GM08714 (cell line): ENCODE measurements around the gene THAP4.
"Not testable (repeated sequence)": the region's sequence is repeated elsewhere in the genome, so short reads cannot be mapped to it uniquely, and the experiment has no call there.

Experiments
- H3K4me3 ChIP-seq: fragments of 200-500 bp; sonication (Bioruptor generic); 2 replicates; pipeline ENCODE4 v1.5.1; 2014; ENCODE audit warnings: mild to moderate bottlenecking, low read length, inconsistent platforms
- ZNF274 ChIP-seq: IDR thresholded peaks from 2 replicates; pipeline ENCODE4 v1.6.1; 2012; ENCODE audit warnings: mild to moderate bottlenecking, low read depth, low read length

The THAP4 gene

GRCh38 chr2:241603686-241604085, 33.3 kb downstream of the THAP4 start:
- H3K4me3 ChIP-seq: no peak overlapping the region
- TF ChIP-seq ZNF274: no peak

DNA sequence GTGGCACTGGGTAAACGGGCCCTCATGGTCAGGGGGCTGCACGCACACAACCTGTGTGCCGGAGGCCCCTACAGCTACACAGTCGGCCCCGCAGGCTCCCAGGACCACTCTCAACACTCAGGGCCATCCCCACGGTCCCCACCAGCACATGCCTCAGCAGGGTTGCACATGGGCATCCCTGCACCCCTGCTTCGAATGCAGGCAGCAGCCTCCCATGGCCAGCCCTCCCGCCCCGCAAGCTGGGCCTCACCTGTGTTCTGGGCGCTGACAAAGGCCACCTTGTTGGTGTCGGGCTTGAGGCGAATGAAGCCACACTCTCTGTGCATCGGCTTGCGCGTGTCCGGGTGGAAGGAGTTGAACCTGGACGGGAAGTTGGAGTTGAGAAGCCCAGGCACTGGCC, 34.2 kb downstream of the THAP4 start:
- TF ChIP-seq ZNF274: no peak
- H3K4me3 ChIP-seq: no peak overlapping the region

GRCh38 chr2:241601841-241602240, 35.1 kb downstream of the THAP4 start:
- H3K4me3 ChIP-seq: no peak overlapping the region
- no peak for TF ChIP-seq ZNF274

- no peak overlapping the region for H3K4me3 ChIP-seq
- TF ChIP-seq ZNF274: no peak
Observed at GRCh38 chr2:241599615-241600014, 37.3 kb downstream of the THAP4 start.

- no peak for TF ChIP-seq ZNF274
- H3K4me3 ChIP-seq: no peak overlapping the region
Observed at GRCh38 chr2:241598487-241598886, 38.5 kb downstream of the THAP4 start.

DNA sequence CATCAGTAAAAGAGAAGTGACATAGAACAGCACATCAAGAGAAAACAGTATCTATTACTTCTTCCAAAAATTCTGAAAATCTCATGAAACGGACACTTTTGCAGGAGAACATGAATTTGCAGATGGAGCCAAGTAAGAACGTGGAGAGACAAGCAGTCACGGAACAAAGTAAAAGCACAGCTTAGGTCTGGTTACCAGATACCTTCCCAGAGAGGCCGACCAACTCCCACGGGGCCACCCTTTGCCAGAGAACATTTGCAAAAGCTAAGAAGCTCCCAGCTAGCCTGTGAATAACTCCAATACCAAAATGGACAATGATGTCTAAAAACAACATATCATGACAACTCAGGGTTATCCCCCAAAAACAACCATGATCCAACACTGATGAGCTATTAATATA, 38.9 kb downstream of the THAP4 start:
- no peak overlapping the region for H3K4me3 ChIP-seq
- no peak for TF ChIP-seq ZNF274

GRCh38 chr2:241597561-241597960, 39.4 kb downstream of the THAP4 start:
- no peak for TF ChIP-seq ZNF274
- H3K4me3 ChIP-seq: no peak overlapping the region

GRCh38 chr2:241595600-241596140, 41.3 kb downstream of the THAP4 start:
- no peak overlapping the region for H3K4me3 ChIP-seq
- no peak for TF ChIP-seq ZNF274

GRCh38 chr2:241593271-241593670, 43.7 kb downstream of the THAP4 start:
- no peak for TF ChIP-seq ZNF274
- no peak overlapping the region for H3K4me3 ChIP-seq

DNA sequence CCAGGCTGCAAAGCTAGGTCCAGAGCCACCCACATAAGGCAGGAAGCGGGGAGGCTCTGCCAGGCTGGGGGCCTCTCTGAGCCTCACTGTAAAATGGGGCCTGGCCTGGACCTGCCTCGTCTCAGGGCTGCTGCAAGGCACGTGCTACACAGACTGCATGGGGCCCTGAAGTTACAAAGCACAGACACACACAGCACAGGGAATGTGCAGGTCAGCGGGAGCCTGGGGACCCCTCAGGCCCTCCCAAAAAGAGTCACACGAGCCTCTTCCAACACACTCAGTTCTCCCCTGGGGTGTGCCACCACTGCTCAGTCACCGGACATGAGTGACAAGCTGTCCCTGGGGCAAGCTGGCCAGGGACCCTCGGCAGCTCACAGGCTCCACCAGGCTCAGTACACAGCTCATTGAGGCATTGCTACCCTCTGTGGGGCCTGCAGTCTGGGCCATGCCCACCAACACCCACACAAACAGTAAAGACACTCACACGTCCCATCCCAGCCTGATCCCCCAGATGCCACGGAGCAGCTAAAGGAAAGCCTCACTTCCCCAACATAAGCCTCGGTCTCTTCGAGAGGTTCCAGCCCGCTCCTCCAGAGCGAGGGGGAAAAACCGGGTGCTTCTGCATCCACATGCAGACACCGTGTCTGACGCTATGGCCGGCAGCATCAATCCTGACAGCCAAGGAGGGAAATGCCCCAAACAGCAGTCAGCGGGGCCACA, 44.7 kb downstream of the THAP4 start:
- no peak for TF ChIP-seq ZNF274
- no peak overlapping the region for H3K4me3 ChIP-seq

DNA sequence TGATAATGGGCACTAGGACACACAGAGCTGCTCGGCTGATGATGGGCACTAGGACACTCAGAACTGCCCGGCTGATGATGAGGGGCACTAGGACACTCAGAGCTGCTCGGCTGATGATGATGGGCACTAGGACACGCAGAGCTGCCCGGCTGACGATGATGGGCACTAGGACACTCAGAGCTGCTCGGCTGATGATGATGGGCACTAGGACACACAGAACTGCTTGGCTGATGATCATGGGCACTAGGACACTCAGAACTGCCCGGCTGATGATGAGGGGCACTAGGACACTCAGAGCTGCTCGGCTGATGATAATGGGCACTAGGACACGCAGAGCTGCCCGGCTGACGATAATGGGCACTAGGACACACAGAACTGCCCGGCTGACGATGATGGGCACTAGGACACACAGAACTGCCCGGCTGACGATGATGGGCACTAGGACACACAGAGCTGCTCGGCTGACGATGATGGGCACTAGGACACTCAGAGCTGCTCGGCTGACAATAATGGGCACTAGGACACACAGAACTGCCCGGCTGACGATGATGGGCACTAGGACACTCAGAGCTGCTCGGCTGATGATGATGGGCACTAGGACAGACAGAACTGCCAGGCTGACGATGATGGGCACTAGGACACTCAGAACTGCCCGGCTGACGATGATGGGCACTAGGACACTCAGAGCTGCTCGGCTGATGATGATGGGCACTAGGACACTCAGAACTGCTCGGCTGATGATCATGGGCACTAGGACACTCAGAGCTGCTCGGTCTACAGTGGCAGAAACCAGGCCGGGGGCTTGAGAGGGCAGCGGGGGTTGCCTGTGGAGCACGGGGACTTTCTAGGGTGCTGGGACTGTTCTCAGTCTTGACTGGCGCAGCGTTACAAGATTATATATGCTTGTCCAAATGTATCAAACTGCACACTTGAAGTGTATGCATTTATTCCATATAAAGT, 46.2 kb downstream of the THAP4 start:
- H3K4me3 ChIP-seq: not testable (repeated sequence)

DNA sequence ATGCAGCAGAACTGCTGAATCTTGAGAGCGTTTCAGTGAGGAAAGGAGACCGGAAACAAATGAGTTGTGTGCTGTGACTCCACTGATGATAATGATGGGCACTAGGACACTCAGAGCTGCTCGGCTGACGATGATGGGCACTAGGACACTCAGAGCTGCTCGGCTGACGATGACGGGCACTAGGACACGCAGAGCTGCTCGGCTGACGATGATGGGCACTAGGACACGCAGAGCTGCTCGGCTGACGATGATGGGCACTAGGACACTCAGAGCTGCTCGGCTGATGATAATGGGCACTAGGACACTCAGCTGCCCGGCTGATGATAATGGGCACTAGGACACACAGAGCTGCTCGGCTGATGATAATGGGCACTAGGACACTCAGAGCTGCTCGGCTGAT, 47.1 kb downstream of the THAP4 start:
- not testable (repeated sequence) for H3K4me3 ChIP-seq

DNA sequence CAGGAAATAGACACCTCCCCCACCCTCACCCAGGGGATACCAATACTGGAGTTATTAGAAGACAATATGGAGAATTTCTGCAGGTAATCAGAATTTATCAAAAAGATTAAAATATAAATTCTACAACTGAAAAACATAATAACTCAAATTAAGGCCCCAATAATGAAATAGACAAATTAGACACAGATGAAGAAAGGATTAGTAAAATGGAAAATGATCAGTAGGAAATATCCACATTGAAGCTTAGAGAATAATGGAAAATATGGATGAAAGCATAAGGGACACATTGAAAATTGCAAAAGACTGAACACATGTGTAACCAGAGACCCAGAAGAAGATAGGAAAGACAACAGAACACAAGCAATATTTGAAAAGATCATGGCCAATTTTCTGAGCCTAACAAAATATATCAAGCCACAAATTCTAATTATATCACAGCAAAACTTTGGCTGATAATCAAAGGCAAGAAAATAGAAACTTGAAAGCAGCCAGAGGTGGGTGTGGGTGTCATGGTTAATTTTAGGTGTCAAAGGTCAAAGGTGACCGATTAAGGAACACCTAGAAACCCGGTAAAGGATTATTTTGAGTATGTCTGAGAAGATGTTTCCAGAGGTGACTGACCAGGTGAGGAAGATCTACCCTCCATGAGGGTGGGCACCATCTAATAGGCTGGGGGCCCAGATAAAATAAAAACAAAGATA, 50.2 kb downstream of the THAP4 start:
- no peak overlapping the region for H3K4me3 ChIP-seq
- no peak for TF ChIP-seq ZNF274

DNA sequence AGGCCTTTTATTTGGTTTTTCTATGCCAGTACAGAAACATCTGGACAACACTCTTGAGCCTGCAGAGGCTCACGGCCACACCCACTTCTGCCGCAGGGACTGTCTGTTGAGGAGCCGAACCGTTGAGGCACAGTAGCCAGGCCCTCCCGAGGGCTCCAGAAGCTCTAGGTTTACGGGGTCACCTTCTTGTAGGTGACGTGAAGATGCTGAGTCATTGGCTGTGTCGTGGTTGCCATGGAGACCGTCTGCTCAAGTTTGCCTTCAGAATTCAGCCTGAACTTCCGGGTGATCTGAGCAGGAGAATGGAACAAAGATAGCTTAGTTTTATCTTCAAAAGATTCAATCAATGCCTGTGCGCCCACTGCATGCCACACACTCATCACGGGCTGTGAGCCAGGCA, 52.5 kb downstream of the THAP4 start:
- H3K4me3 ChIP-seq: no peak overlapping the region
- TF ChIP-seq ZNF274: no peak

DNA sequence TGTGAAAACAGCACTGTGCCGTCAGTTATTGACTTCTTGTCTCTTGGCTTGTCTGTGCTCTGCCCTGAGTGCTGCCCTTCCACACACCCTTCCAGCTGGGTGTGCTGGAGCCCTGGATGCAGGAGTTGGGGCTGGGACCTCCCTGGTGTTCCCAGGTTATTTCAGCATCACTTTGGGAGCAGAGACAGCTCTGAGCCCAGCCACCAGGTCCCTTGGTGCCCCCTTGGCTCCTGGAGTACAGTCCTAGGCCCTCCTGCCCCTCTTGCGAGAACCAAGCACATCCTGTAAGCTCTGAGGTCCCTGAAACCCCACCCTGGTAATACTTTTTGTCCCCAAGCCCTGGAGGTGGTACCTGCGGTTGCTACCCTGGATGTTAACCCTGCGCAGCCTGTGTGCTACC, 54.2 kb downstream of the THAP4 start:
- no peak overlapping the region for H3K4me3 ChIP-seq
- no peak for TF ChIP-seq ZNF274
